C4-2B (cell line): ENCODE measurements around the gene ATP1B3.

Experiments
- ZFX ChIP-seq: fragments of 450-650 bp; IDR thresholded peaks from 2 replicates; pipeline ENCODE4 v1.6.1; 2017
- TF ChIP-seq, protein P1 (sequence below): fragments of 450-650 bp; conservative IDR thresholded peaks from 2 replicates; pipeline ENCODE4 v1.5.1; 2017; ENCODE audit warnings: mild to moderate bottlenecking

DNA sequence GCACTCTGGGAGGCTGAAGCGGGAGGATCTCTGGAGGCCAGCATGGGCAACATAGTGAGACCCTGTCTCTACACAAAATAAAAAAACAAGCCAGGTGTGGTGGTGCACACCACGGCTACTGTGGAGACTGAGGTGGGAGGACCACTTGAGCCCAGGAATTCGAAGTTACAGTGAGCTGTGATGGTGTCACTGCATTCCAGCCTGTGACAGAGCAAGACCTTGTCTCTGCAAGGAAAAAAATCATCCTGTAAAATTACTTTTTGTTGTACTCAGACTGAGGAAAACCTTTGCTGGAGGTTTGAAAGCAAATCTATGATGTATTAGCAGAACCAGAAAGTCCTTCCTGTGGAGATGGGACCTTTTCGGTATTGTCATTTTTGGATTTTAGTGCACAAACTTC, 63.3 kb downstream of the ATP1B3 start:
- TF ChIP-seq, protein P1, sequence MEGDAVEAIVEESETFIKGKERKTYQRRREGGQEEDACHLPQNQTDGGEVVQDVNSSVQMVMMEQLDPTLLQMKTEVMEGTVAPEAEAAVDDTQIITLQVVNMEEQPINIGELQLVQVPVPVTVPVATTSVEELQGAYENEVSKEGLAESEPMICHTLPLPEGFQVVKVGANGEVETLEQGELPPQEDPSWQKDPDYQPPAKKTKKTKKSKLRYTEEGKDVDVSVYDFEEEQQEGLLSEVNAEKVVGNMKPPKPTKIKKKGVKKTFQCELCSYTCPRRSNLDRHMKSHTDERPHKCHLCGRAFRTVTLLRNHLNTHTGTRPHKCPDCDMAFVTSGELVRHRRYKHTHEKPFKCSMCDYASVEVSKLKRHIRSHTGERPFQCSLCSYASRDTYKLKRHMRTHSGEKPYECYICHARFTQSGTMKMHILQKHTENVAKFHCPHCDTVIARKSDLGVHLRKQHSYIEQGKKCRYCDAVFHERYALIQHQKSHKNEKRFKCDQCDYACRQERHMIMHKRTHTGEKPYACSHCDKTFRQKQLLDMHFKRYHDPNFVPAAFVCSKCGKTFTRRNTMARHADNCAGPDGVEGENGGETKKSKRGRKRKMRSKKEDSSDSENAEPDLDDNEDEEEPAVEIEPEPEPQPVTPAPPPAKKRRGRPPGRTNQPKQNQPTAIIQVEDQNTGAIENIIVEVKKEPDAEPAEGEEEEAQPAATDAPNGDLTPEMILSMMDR, result no peak
- TF ChIP-seq ZFX, result no peak
